HG03103 (cell line): ENCODE results near the gene TCAIM.

Source experiments
- ATAC-seq: cut with Tn5 transposase; IDR thresholded peaks from one replicate; pipeline ENCODE4 v1.9.1; 2021; ENCODE audit warnings: low read depth; ENCODE audit not compliant: unreplicated experiment

Gene TCAIM

GRCh38 chr3:44338010-44338827 is at the start of gene TCAIM:
Gene TCAIM (plus strand): TSS chr3:44338766. CDS start chr3:44354783, 16,017 bp downstream.
- peak; percentile 84 for ATAC-seq

DNA sequence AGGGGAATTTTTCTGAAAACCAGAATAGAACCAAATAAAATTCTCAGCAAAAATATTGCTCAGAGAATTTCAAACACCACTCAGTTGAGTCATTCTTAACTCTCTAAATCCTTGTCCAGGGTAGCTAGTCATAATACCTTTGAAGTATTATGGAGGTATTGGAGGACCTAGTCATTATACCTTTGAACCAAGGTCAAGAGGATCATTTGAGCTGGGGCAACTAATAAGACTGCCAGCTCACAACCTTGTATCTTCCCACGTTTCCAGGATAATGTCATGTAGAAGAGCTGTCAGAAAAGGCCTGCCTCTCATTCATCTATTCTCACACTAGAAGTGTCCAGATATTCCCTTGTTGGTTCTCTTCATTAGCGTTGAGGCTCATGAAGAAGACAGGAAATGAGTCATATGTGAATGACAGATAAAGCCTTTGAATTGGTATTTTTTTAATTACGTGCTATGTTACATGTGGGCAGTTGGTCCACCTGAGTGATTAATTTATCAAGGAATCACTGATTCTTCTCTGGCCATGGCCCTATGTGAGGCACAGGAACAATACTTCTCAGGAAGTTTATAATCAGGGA is 48.6 kb upstream of the TCAIM start:
- ATAC-seq, result no peak

- ATAC-seq, result no peak
Observed at GRCh38 chr3:44292276-44292675, 46.3 kb upstream of the TCAIM start.

DNA sequence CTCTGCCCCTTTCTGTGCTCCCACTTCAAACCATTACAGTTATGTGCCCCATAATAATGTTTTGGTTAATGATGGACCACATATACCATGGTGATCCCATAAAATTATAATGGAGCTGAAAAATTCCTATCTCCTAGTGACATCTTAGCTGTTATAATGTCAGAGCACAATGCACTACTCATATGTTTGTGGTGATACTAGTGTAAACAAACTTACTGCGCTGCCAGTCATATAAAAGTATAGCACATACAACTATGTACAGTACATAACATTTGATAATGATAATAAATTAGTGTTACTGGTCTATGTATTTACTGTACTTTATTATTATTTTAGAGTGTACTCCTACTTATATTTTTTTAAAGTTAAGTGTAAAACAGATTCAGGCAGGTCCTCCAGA is 45.6 kb upstream of the TCAIM start:
- no peak for ATAC-seq

DNA sequence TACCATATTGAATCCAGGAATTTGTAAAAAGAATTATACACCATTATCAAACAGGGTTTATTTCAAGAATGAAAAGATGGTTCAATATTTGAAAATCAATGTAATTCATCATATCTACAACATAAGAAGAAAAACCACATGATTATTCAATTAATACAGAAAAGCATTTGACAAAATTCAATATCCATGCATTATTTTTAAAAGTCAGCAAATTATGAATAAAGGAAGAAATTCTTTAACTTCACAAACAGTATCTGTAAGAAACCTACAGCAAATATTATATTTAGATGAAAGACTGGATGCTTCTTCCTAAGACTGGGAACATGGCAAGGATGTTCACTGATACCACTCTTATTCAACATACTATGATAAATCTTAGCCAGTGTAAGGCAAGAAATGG is 41.3 kb upstream of the TCAIM start:
- no peak for ATAC-seq

DNA sequence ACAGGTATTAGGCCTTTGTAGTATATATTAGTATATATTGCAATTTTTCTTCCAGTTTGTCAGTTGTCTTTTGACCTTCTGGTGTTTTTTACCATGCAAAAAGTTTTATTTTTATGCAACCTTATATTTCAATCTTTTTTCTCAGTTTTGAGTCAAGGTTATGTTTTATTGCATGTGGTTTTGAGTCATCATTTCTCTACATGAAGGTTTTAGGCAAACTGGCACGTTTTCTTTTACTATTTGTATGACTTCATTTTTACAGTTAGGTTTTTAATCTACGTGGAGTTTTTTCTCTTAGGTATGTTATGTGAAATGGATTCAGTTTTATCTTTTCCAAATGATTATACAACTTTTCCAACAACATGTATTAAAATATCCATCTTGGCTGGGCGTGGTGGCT is 36.8 kb upstream of the TCAIM start:
- no peak for ATAC-seq

DNA sequence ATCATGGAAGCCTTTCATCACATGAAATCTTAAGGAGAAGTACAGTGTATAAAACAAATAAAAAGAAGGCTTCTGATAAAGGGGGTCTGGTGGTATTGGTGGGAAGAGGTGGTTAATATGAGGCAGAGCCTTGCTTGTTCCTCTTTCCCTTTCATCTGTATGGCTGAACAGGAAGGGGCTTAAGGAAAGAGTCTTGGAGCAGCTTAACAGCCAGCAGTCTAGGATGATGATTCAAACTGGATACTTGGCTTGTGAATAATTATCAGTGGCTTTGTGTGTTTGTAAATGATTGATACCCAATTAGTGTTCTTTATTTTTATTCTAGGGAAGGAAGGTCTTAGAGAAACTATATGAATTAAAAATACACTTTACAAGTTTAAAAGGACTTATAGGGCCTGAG is 29.1 kb upstream of the TCAIM start:
- no peak for ATAC-seq

GRCh38 chr3:44318891-44319311 is 19.7 kb upstream of the TCAIM start:
- no peak for ATAC-seq

- ATAC-seq, result no peak
Observed at GRCh38 chr3:44321335-44321734, 17.2 kb upstream of the TCAIM start.

GRCh38 chr3:44323341-44323955 is 15.1 kb upstream of the TCAIM start:
- no peak for ATAC-seq

GRCh38 chr3:44324584-44324983 is 14.0 kb upstream of the TCAIM start:
- ATAC-seq, result no peak

- no peak for ATAC-seq
Observed at GRCh38 chr3:44326019-44326418, 12.5 kb upstream of the TCAIM start.

- ATAC-seq, result no peak
Observed at GRCh38 chr3:44326515-44326914, 12.1 kb upstream of the TCAIM start.

- ATAC-seq, result no peak
Observed at GRCh38 chr3:44329946-44330345, 8.6 kb upstream of the TCAIM start.

- no peak for ATAC-seq
Observed at GRCh38 chr3:44330444-44330843, 8.1 kb upstream of the TCAIM start.

- no peak for ATAC-seq
Observed at GRCh38 chr3:44334326-44334725, 4.2 kb upstream of the TCAIM start.

- no peak for ATAC-seq
Observed at GRCh38 chr3:44337248-44337785, 1.2 kb upstream of the TCAIM start.

DNA sequence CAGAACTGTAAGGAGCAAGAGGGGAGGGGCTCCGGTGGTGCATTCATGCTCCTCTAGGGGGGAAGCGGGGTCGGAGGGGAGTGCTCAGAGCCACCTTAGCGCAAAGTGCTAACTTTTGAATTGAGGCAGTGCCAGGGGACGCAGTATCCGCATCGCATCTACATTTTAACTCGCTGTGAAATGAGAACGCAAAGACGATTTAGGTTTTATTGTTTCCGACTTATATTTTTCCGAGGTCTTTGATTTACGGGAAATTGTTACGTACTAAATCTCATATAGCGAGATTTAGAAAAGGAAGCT is 212 bp downstream of the TCAIM start:
- ATAC-seq, result no peak

DNA sequence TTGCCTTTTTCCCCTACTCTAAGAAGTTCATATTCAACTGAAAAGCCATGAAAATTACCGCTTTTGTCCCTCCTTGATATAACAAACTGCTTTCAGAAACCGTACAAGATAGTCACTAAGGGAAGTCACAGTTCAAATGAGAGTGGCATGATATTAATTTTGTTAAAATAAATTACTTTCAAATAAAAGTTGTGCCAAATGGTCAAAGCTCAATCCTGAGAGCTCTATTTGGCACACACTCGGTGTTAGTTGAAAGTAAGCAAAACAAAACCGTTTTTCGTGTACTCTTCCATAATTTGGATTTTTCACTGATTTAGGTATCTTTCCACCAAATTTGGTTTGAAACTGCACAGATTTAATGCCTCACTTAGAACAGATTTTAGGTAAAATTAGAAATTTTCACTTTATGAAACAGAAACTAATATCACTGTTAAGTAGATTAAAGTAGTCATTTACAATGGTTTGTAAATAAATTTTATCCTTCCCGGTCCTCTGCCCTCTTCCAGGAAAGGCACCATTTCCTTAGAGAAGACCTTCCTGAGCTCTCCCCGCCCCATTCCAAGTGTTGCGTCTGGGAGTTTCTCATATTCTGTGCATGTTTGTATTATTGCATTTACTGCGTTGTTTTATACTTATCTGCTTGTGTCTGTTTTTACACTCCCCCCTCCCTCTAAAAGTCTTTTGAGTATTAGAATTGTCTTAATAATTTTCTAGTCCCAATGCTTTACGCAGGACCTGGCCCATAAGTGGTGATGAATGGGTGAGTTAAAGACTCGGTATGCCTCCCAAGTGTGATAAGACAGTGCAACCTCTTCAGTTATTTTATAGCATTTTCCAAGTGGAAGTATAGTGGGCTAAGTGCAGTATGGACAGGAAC is 853 bp downstream of the TCAIM start:
- no peak for ATAC-seq

- no peak for ATAC-seq
Observed at GRCh38 chr3:44340058-44340395, 1.5 kb downstream of the TCAIM start.
